ENCODE measurements around the gene LRRC72. TPM values are rescaled to one million over a fixed set of nuclear protein-coding genes. Genes with fewer than 3 reads are reported as not detected.
"Not testable (repeated sequence)": the region's sequence is repeated elsewhere in the genome, so short reads cannot be mapped to it uniquely, and the experiment has no call there.

Gene LRRC72
- total RNA-seq, 1 donor from 2014 or later, result not detected

DNA sequence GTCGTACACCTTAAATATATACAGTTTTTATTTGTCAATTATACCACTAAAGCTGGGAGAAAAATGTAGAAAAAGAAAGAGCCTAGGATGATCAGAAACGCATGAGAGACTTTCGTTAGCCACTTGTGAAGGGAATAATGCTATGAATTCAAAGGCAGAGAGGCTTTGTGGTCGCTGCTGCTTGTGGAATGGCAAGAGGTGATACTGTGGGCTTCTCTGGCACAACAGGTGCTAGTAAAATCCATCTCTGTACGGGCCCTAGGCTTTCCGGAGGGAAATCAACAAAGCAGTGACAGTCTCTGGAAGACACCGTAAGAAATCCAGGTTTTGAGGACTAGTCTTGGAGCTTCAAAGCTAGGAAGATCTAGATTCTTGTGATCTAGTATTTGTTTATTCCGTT, 52.6 kb downstream of the LRRC72 start:
- Mint-ChIP-seq H3K9me3 (no peaks in the 10 kb centered on the region), H3K4me3 (no peak overlapping the region), H3K4me1 (no peaks in the 10 kb centered on the region), H3K27ac (no peak overlapping the region), H3K27me3 (peaks cover 1% of the 10 kb centered on the region), H3K36me3 (ENCODE audit: low read depth) (no peaks in the 10 kb centered on the region)
- DNase-seq, result no peak
- intact Hi-C loops (cut with micrococcal nuclease), result no loop called here

- no peaks in the 10 kb centered on the region for H3K4me1 Mint-ChIP-seq
- no peak overlapping the region for H3K27ac Mint-ChIP-seq
- DNase-seq, result no peak
- H3K9me3 Mint-ChIP-seq, result no peaks in the 10 kb centered on the region
- no peaks in the 10 kb centered on the region for H3K36me3 Mint-ChIP-seq (ENCODE audit: low read depth)
- intact Hi-C loops (cut with micrococcal nuclease), result no loop called here
- peaks cover 1% of the 10 kb centered on the region for H3K27me3 Mint-ChIP-seq
- no peak overlapping the region for H3K4me3 Mint-ChIP-seq
Observed at GRCh38 chr7:16581286-16581685, 54.7 kb downstream of the LRRC72 start.

DNA sequence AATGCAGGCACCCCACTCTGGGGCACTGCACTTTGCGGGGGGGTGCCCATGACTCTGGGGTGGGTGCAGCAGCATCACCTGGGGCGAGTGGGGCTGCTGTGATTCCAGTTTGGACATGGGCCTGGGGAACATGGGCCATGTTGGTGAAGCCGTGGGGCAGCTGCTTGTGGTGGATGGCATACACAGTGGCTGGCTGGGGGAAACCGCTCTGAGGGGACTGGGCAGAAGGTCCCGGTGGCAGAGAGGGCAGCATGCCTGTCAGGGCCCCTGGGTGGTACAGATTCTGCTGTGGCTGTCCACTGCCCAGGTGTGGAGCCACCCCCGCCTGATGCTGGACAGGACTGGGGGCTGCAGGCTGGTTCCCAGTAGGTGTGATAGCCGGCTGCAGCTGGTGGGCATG, 57.2 kb downstream of the LRRC72 start:
- intact Hi-C loops (cut with micrococcal nuclease), result no loop called here
- no peak overlapping the region for H3K27ac Mint-ChIP-seq
- DNase-seq, result no peak
- H3K27me3 Mint-ChIP-seq, result peaks cover 1% of the 10 kb centered on the region
- no peaks in the 10 kb centered on the region for H3K9me3 Mint-ChIP-seq
- no peak overlapping the region for H3K4me3 Mint-ChIP-seq
- no peaks in the 10 kb centered on the region for H3K4me1 Mint-ChIP-seq
- no peaks in the 10 kb centered on the region for H3K36me3 Mint-ChIP-seq (ENCODE audit: low read depth)

- H3K27ac Mint-ChIP-seq, result no peak overlapping the region
- DNase-seq, result no peak
- H3K4me1 Mint-ChIP-seq, result no peaks in the 10 kb centered on the region
- no peak overlapping the region for H3K4me3 Mint-ChIP-seq
- intact Hi-C loops (cut with micrococcal nuclease), result no loop called here
- peaks cover 4% of the 10 kb centered on the region for H3K27me3 Mint-ChIP-seq
- H3K36me3 Mint-ChIP-seq (ENCODE audit: low read depth), result no peaks in the 10 kb centered on the region
- H3K9me3 Mint-ChIP-seq, result no peaks in the 10 kb centered on the region
Observed at GRCh38 chr7:16585540-16585939, 58.9 kb downstream of the LRRC72 start.

DNA sequence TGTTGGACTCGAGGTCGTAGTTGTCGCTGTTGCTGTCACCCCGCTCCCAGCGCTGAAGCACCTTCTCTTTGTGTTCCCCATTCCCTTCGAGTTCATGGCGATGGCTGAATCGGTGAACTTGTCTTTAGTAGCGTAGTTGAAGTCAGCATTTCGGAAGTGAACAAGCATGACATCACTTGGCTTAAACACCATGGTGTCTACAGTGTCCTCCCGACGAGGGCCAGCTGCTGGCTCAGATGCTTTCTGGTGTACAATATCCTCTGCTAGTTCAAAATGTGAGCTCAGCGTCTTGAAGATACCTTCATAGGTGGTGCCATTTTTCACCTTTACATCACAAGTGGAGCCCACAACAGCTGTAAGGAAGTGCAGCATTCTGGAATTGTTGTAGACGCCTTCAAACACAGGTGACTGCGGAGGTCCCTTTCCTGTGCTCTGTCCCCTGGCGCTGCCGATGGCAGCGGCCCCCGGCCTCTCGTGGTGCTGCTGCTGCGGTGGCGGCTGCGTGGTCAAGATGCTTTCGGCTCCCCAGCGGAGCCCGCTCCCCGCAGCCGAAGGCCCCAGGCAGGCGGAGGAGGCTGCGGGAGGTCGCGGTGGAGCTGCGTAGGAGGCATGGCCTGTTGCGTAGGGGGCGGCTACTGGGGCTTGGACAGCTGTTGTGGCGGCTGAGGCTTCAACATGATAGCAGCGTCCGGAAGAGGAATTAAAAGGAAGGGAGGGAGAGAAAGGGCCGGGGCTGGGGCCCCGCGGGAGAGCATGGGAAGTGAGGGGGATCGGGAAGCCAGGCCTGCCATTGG, 59.7 kb downstream of the LRRC72 start:
- H3K27ac Mint-ChIP-seq, result no peak overlapping the region
- H3K4me1 Mint-ChIP-seq, result no peaks in the 10 kb centered on the region
- no peak for DNase-seq
- H3K27me3 Mint-ChIP-seq, result peaks cover 2% of the 10 kb centered on the region
- no peaks in the 10 kb centered on the region for H3K36me3 Mint-ChIP-seq (ENCODE audit: low read depth)
- intact Hi-C loops (cut with micrococcal nuclease), result no loop called here
- H3K4me3 Mint-ChIP-seq, result no peak overlapping the region
- no peaks in the 10 kb centered on the region for H3K9me3 Mint-ChIP-seq

- H3K4me3 Mint-ChIP-seq, result no peak overlapping the region
- H3K9me3 Mint-ChIP-seq, result no peaks in the 10 kb centered on the region
- intact Hi-C loops (cut with micrococcal nuclease), result no loop called here
- no peak for DNase-seq
- peaks cover 2% of the 10 kb centered on the region for H3K27me3 Mint-ChIP-seq
- no peaks in the 10 kb centered on the region for H3K4me1 Mint-ChIP-seq
- H3K27ac Mint-ChIP-seq, result no peak overlapping the region
- no peaks in the 10 kb centered on the region for H3K36me3 Mint-ChIP-seq (ENCODE audit: low read depth)
Observed at GRCh38 chr7:16587129-16587528, 60.5 kb downstream of the LRRC72 start.

DNA sequence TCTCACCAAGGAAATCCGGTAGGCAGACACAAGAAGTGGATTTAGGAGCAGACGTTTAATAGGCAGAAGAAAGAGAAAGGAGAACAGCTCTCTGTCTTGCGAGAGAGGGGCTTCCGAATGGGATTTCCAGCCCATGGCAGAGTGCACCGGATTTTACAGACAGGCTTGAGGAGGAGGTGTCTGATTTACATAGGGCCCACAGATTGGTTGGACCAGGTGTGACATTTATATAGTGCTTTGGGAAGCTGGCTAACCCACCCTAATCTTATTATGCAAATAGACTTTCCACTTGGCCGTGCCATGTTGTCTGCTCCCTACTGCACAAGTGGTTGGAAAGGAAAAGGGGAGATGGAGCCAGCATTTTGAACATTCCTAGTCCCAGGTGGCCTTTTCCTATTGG, 61.2 kb downstream of the LRRC72 start:
- Mint-ChIP-seq H3K4me3 (no peak overlapping the region), H3K4me1 (no peaks in the 10 kb centered on the region), H3K27me3 (peaks cover 2% of the 10 kb centered on the region), H3K27ac (no peak overlapping the region), H3K36me3 (ENCODE audit: low read depth) (no peaks in the 10 kb centered on the region), H3K9me3 (no peaks in the 10 kb centered on the region)
- no peak for DNase-seq
- intact Hi-C loops (cut with micrococcal nuclease), result no loop called here

DNA sequence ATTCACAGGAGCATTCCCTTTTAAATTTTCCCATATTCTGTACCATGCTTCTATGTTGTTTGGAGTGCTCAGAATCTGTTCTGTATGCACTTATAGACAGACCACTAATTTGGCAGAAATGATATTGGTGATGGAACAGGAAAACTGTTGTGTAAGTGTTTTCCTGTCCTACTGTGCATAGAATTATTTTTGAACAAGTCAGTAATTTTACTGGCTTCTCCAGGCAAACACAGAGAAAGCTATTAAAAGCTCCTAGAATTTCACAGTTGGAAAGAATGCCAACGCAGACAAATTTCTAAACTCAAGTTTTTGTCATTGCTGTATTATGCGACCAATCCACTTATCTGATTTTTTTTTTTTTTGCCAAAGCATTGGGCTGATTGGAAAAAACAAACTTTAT, 63.3 kb downstream of the LRRC72 start:
- H3K4me1 Mint-ChIP-seq, result no peaks in the 10 kb centered on the region
- no peak for DNase-seq
- H3K27me3 Mint-ChIP-seq, result peaks cover 2% of the 10 kb centered on the region
- no peaks in the 10 kb centered on the region for H3K9me3 Mint-ChIP-seq
- H3K27ac Mint-ChIP-seq, result no peak overlapping the region
- no peaks in the 10 kb centered on the region for H3K36me3 Mint-ChIP-seq (ENCODE audit: low read depth)
- no peak overlapping the region for H3K4me3 Mint-ChIP-seq
- intact Hi-C loops (cut with micrococcal nuclease), result no loop called here

DNA sequence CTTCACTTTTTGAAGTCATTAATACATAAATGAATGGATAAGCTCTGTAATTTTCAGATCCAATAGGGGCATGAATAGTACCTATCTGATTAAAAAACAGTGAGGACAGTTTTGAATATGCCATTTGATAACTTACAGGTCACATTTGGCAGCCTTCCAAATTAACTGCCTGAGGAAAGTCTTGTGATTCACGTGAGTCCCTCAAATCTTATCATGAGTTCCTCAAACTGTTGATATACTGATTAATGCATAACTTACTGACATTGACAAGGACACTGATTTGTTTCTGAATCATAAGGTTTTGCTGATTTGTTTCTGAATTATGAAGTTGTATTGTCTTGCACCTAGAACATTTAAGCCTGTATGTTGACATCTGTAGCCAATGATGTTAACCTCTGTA, 63.8 kb downstream of the LRRC72 start:
- Mint-ChIP-seq H3K9me3 (no peaks in the 10 kb centered on the region), H3K4me1 (no peaks in the 10 kb centered on the region), H3K36me3 (ENCODE audit: low read depth) (no peaks in the 10 kb centered on the region), H3K4me3 (no peak overlapping the region), H3K27ac (no peak overlapping the region), H3K27me3 (peaks cover 2% of the 10 kb centered on the region)
- DNase-seq, result no peak
- intact Hi-C loops (cut with micrococcal nuclease), result no loop called here

DNA sequence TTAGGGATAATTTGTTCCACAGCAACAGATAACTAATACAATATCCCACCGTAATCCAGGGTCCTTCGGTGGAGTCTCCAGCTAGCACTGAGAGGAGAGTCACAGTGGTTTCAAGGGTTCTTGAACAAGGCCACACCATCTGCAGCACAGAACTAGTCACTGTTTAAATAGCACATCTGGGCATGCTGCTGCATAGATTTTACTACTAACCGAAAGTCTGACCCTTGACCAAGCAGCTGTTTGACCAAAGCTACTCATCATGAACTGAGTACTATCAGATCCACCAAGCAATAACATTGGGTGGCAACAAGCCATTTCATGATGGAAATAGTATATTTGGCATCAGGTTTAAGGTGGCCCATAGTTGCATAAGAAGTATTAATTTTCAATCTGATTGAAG, 65.8 kb downstream of the LRRC72 start:
- DNase-seq, result no peak
- intact Hi-C loops (cut with micrococcal nuclease), result no loop called here
- Mint-ChIP-seq H3K36me3 (ENCODE audit: low read depth) (no peaks in the 10 kb centered on the region), H3K4me3 (no peak overlapping the region), H3K27ac (no peak overlapping the region), H3K9me3 (no peaks in the 10 kb centered on the region), H3K4me1 (no peaks in the 10 kb centered on the region), H3K27me3 (peaks cover 2% of the 10 kb centered on the region)

DNA sequence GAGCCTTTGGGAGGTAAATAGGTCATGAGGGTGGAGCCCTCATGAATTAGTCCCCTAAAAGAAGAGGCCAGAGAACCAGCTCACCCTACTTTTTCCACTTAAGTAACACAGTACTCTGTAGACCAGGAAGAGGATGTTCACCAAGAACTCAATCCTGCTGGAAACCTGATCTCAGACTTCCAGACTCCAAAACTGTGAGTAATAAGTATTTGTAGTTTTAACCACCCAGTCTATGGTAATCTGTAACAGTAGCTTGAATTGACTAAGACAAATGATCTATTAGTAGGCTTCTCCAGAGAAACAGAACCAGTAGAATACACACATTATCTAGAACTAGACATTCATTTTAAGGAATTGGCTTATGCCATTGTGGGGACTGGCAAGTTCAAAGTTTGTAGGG, 67.4 kb downstream of the LRRC72 start:
- Mint-ChIP-seq H3K27me3 (peaks cover 2% of the 10 kb centered on the region), H3K4me1 (no peaks in the 10 kb centered on the region), H3K36me3 (ENCODE audit: low read depth) (no peaks in the 10 kb centered on the region), H3K4me3 (no peak overlapping the region), H3K9me3 (no peaks in the 10 kb centered on the region), H3K27ac (no peak overlapping the region)
- intact Hi-C loops (cut with micrococcal nuclease), result no loop called here
- DNase-seq, result no peak

GRCh38 chr7:16594676-16595075, 68.1 kb downstream of the LRRC72 start:
- Mint-ChIP-seq H3K27ac (no peak overlapping the region), H3K36me3 (ENCODE audit: low read depth) (no peaks in the 10 kb centered on the region), H3K4me3 (no peak overlapping the region), H3K9me3 (no peaks in the 10 kb centered on the region), H3K27me3 (no peaks in the 10 kb centered on the region), H3K4me1 (no peaks in the 10 kb centered on the region)
- intact Hi-C loops (cut with micrococcal nuclease), result no loop called here
- no peak for DNase-seq

DNA sequence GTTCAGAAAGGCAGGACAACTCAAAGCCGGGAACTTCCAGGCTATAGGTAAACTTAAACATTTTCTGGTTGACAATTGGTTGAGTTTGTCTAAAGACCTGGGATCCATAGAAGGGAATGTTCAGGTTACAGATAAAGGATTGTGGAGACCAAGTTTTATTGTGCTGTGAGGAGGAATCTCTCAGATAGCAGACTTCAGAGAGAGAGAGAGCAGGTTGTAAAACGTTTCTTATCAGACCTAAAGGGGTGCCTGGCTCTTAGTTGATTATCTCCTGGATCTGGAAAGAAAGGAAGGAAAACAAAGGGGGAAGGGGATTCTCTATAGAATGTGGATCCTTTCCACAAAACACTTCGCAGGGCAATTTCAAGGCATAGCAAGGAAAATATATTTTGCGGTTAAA, 69.0 kb downstream of the LRRC72 start:
- H3K9me3 Mint-ChIP-seq; H3K4me1 Mint-ChIP-seq; DNase-seq; H3K36me3 Mint-ChIP-seq (ENCODE audit: low read depth); intact Hi-C loops (cut with micrococcal nuclease); H3K4me3 Mint-ChIP-seq; H3K27ac Mint-ChIP-seq; H3K27me3 Mint-ChIP-seq: not testable (repeated sequence)

DNA sequence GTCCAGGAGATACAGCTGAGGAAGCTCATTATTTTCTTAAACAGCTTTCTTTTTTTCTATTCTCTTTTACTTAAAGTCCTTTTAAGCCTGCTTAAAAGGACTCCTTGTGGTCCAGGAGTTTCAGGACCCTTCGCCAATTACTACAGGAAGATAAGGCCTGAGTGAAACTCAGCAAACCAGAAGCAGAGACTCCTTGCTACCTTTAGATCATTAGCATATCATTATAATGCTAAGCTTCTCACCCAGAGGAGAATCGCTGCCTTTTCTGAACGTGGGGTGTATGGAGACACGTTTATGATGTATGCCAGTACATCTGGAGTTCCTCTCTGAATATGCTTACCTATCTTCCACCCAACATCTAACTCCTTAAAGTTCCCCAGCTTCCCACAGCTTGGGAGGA, 71.4 kb downstream of the LRRC72 start:
- DNase-seq, result no peak
- intact Hi-C loops (cut with micrococcal nuclease), result no loop called here
- no peaks in the 10 kb centered on the region for H3K27me3 Mint-ChIP-seq
- H3K9me3 Mint-ChIP-seq, result no peaks in the 10 kb centered on the region
- H3K27ac Mint-ChIP-seq, result no peak overlapping the region
- H3K4me1 Mint-ChIP-seq, result no peaks in the 10 kb centered on the region
- no peak overlapping the region for H3K4me3 Mint-ChIP-seq
- peaks cover 9% of the 10 kb centered on the region for H3K36me3 Mint-ChIP-seq (ENCODE audit: low read depth)

- no peaks in the 10 kb centered on the region for H3K27me3 Mint-ChIP-seq
- DNase-seq, result no peak
- intact Hi-C loops (cut with micrococcal nuclease), result loop anchor here (10.0 kb wide), 1 partner anchor 65 kb away; no protein-coding TSS in a partner anchor
- no peak overlapping the region for H3K4me3 Mint-ChIP-seq
- H3K36me3 Mint-ChIP-seq (ENCODE audit: low read depth), result peaks cover 15% of the 10 kb centered on the region
- H3K9me3 Mint-ChIP-seq, result no peaks in the 10 kb centered on the region
- no peak overlapping the region for H3K27ac Mint-ChIP-seq
- no peaks in the 10 kb centered on the region for H3K4me1 Mint-ChIP-seq
Observed at GRCh38 chr7:16599860-16600259, 73.2 kb downstream of the LRRC72 start.
